Smooth muscle cell (in vitro differentiated cells): ENCODE measurements around the gene CCT7. TPM values are rescaled to one million over a fixed set of nuclear protein-coding genes. Genes with fewer than 3 reads are reported as not detected.

Source experiments
- DNase-seq: peaks from one replicate; lab custom pipeline; 2025; ENCODE audit not compliant: unreplicated experiment; lab: John Stamatoyannopoulos, UW
- H2AFZ ChIP-seq: fragments of 200-600 bp; sonication (generic); 2 replicates; pipeline ENCODE4 v1.6.0; 2016; ENCODE audit warnings: antibody characterized with exemption, low read depth, mild to moderate bottlenecking
- H3F3A ChIP-seq: fragments of 200-600 bp; sonication (generic); 2 replicates; pipeline ENCODE4 v1.6.0; 2017; ENCODE audit warnings: antibody characterized with exemption, low read depth
- H3K27ac ChIP-seq: fragments of 200-600 bp; sonication (generic); 2 replicates; pipeline ENCODE4 v1.5.1; 2016; ENCODE audit warnings: low read depth, mild to moderate bottlenecking
- H3K27me3 ChIP-seq: fragments of 200-600 bp; sonication (generic); 2 replicates; pipeline ENCODE4 v1.6.1; 2016; ENCODE audit warnings: low read depth, mild to moderate bottlenecking
- H3K36me3 ChIP-seq: fragments of 200-600 bp; sonication (generic); 2 replicates; pipeline ENCODE4 v1.5.1; 2016; ENCODE audit warnings: low read depth
- H3K4me1 ChIP-seq: fragments of 200-600 bp; sonication (generic); 2 replicates; pipeline ENCODE4 v1.5.1; 2016; ENCODE audit warnings: low read depth
- H3K4me2 ChIP-seq: fragments of 200-600 bp; sonication (generic); 2 replicates; pipeline ENCODE4 v1.6.0; 2016; ENCODE audit warnings: mild to moderate bottlenecking
- H3K4me3 ChIP-seq: fragments of 200-600 bp; sonication (generic); 2 replicates; pipeline ENCODE4 v1.5.1; 2016; ENCODE audit warnings: mild to moderate bottlenecking
- H3K79me2 ChIP-seq: fragments of 200-600 bp; sonication (generic); 2 replicates; pipeline ENCODE4 v1.6.0; 2016; ENCODE audit warnings: low read depth, mild to moderate bottlenecking
- H3K9ac ChIP-seq: fragments of 200-600 bp; sonication (generic); 2 replicates; pipeline ENCODE4 v1.6.0; 2016; ENCODE audit warnings: low read depth
- H3K9me3 ChIP-seq: fragments of 200-600 bp; sonication (generic); replicated peaks from 2 replicates; pipeline ENCODE4 v1.5.1; 2016; ENCODE audit warnings: low read depth
- H4K20me1 ChIP-seq: fragments of 200-600 bp; sonication (generic); 2 replicates; pipeline ENCODE4 v1.6.0; 2016; ENCODE audit warnings: low read depth
- CTCF ChIP-seq: fragments of 200-600 bp; sonication (generic); IDR thresholded peaks from 2 replicates; pipeline ENCODE4 v1.5.1; 2017; ENCODE audit warnings: borderline replicate concordance, mild to moderate bottlenecking, antibody characterized with exemption; ENCODE audit not compliant: insufficient read depth, poor library complexity, severe bottlenecking
- WGBS: methylation state at CpG from one replicate; pipeline ENCODE4 v1.1.7; 2016; ENCODE audit warnings: low lambda C conversion rate; 5-methylcytosine and 5-hydroxymethylcytosine counted together
- polyA plus RNA-seq: library from polyadenylated mRNA; unstranded; fragments of >200 nt; fragmentation: Nextera tagmentation; extraction: Ambion mirVana; gene quantifications from 2 replicates; pipeline ENCODE4 v1.2.1, GENCODE V29; 2016
- total RNA-seq: library from RNA; depleted of rRNA; stranded (reverse); fragments of >200 nt; gene quantifications from 2 replicates; pipeline ENCODE4 v1.2.3, GENCODE V29; 2014

Gene CCT7
- total and polyA plus RNA-seq, 2 experiments from 2014 or later: 197 to 212 TPM

- no peak for TF ChIP-seq CTCF
- H3K4me1 ChIP-seq: peaks cover 9% of the 10 kb centered on the region
- WGBS: 98% methylated on average over 5 of the region's 5 CpGs
- H3K4me2 ChIP-seq: no peak overlapping the region
- no peak overlapping the region for H3K27ac ChIP-seq
- H3K9ac ChIP-seq: no peak overlapping the region
- no peaks in the 10 kb centered on the region for H3K27me3 ChIP-seq
- peaks cover 7% of the 10 kb centered on the region for H3F3A ChIP-seq
- DNase-seq: no peak
- no peaks in the 10 kb centered on the region for H3K36me3 ChIP-seq
- H3K9me3 ChIP-seq: no peaks in the 10 kb centered on the region
- H3K79me2 ChIP-seq: peaks cover 29% of the 10 kb centered on the region
- H2AFZ ChIP-seq: no peak overlapping the region
- H3K4me3 ChIP-seq: no peak overlapping the region
- no peaks in the 10 kb centered on the region for H4K20me1 ChIP-seq
Observed at GRCh38 chr2:73217160-73217559, 16.9 kb upstream of the CCT7 start.

- no peak overlapping the region for H3K27ac ChIP-seq
- H3K4me1 ChIP-seq: peaks cover 9% of the 10 kb centered on the region
- H3K36me3 ChIP-seq: no peaks in the 10 kb centered on the region
- H2AFZ ChIP-seq: no peak overlapping the region
- no peak overlapping the region for H3K4me2 ChIP-seq
- H3F3A ChIP-seq: peaks cover 6% of the 10 kb centered on the region
- H3K9me3 ChIP-seq: no peaks in the 10 kb centered on the region
- no peak for DNase-seq
- H3K4me3 ChIP-seq: no peak overlapping the region
- TF ChIP-seq CTCF: no peak
- WGBS: 95% methylated on average over 2 of the region's 2 CpGs
- H3K27me3 ChIP-seq: no peaks in the 10 kb centered on the region
- no peaks in the 10 kb centered on the region for H4K20me1 ChIP-seq
- H3K79me2 ChIP-seq: peaks cover 29% of the 10 kb centered on the region
- H3K9ac ChIP-seq: no peak overlapping the region
Observed at GRCh38 chr2:73217826-73218225, 16.3 kb upstream of the CCT7 start.

GRCh38 chr2:73218298-73218697, 15.8 kb upstream of the CCT7 start:
- Histone ChIP-seq H3K27ac (no peak overlapping the region), H2AFZ (no peak overlapping the region)
- TF ChIP-seq CTCF: no peak

GRCh38 chr2:73223821-73224220, 10.3 kb upstream of the CCT7 start:
- WGBS: 93% methylated on average over 4 of the region's 4 CpGs
- Histone ChIP-seq H3K79me2 (no peaks in the 10 kb centered on the region), H3K4me2 (no peak overlapping the region), H3K9ac (no peak overlapping the region), H3K4me3 (no peak overlapping the region), H3K27me3 (no peaks in the 10 kb centered on the region), H3K36me3 (no peaks in the 10 kb centered on the region), H3K9me3 (no peaks in the 10 kb centered on the region), H2AFZ (no peak overlapping the region), H3K27ac (no peak overlapping the region), H4K20me1 (no peaks in the 10 kb centered on the region), H3F3A (no peaks in the 10 kb centered on the region), H3K4me1 (no peaks in the 10 kb centered on the region)
- no peak for DNase-seq
- no peak for TF ChIP-seq CTCF

More at GRCh38 chr2:73218298-73218697, 15.8 kb upstream of the CCT7 start:
- no peak for DNase-seq
- no peaks in the 10 kb centered on the region for H3K9me3 ChIP-seq
- H4K20me1 ChIP-seq: no peaks in the 10 kb centered on the region
- H3K79me2 ChIP-seq: peaks cover 29% of the 10 kb centered on the region
- no peak overlapping the region for H3K9ac ChIP-seq
- no peak overlapping the region for H3K4me2 ChIP-seq
- H3K4me1 ChIP-seq: peaks cover 9% of the 10 kb centered on the region
- peaks cover 2% of the 10 kb centered on the region for H3F3A ChIP-seq
- H3K4me3 ChIP-seq: no peak overlapping the region
- no peaks in the 10 kb centered on the region for H3K36me3 ChIP-seq
- no peaks in the 10 kb centered on the region for H3K27me3 ChIP-seq
